ENCODE measurements around the gene PHACTR3. TPM values are rescaled to one million over a fixed set of nuclear protein-coding genes. Genes with fewer than 3 reads are reported as not detected.

PHACTR3 gene
- total RNA-seq, 1 donor from 2014 or later = 2.1 TPM

DNA sequence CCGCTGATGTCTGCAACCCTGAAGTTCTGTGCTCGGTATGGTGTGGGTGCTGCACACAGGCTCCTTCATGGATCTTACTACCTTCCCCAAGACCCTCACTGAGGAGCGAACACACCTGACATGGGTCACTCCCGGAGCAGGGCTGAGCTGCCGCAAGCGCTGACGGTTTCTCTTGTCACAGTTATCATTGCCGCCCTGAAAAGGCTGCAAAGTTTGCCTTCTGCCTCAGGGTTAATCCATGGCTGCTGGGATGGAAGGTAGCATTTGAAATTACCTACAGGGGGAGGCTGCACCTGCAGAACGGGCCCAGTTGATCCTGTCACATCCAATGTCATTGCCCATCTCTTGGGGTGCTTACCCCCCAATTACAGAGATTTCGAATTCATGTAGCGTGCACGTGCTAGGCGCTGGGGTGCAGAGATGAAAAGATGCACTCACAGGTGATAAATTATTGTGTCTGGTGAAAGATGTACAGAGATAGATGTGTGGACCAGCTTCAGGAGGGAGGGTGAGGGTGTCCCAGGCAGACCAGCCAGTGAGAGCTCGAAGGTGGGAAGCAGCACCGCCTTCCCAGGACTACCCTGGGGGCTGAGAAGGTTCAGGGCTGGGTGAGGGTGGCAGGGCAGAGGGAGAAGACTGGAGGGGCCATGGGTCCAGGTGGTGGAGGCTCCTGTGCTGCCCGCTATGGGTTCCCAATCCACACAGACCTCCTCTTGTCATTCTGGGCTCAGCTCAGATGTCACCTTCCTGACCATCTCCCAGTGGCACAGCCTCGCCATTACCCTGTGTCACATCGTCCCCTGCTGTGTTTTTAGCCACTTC is 209.0 kb downstream of the PHACTR3 start:
- TF ChIP-seq, protein P1, sequence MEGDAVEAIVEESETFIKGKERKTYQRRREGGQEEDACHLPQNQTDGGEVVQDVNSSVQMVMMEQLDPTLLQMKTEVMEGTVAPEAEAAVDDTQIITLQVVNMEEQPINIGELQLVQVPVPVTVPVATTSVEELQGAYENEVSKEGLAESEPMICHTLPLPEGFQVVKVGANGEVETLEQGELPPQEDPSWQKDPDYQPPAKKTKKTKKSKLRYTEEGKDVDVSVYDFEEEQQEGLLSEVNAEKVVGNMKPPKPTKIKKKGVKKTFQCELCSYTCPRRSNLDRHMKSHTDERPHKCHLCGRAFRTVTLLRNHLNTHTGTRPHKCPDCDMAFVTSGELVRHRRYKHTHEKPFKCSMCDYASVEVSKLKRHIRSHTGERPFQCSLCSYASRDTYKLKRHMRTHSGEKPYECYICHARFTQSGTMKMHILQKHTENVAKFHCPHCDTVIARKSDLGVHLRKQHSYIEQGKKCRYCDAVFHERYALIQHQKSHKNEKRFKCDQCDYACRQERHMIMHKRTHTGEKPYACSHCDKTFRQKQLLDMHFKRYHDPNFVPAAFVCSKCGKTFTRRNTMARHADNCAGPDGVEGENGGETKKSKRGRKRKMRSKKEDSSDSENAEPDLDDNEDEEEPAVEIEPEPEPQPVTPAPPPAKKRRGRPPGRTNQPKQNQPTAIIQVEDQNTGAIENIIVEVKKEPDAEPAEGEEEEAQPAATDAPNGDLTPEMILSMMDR (conservative IDR thresholded peaks at IDR 0.05) = no peak
- no peak overlapping the region for H3K27ac Mint-ChIP-seq
- no peaks in the 10 kb centered on the region for H3K9me3 Mint-ChIP-seq
- no peaks in the 10 kb centered on the region for H3K36me3 Mint-ChIP-seq
- no peak overlapping the region for H3K4me3 Mint-ChIP-seq
- no peak for DNase-seq (ENCODE audit: extremely low spot score, unreplicated experiment)
- H3K4me1 Mint-ChIP-seq (ENCODE audit: unreplicated experiment) = peaks cover 5% of the 10 kb centered on the region
- H3K27me3 Mint-ChIP-seq = peaks cover 18% of the 10 kb centered on the region

DNA sequence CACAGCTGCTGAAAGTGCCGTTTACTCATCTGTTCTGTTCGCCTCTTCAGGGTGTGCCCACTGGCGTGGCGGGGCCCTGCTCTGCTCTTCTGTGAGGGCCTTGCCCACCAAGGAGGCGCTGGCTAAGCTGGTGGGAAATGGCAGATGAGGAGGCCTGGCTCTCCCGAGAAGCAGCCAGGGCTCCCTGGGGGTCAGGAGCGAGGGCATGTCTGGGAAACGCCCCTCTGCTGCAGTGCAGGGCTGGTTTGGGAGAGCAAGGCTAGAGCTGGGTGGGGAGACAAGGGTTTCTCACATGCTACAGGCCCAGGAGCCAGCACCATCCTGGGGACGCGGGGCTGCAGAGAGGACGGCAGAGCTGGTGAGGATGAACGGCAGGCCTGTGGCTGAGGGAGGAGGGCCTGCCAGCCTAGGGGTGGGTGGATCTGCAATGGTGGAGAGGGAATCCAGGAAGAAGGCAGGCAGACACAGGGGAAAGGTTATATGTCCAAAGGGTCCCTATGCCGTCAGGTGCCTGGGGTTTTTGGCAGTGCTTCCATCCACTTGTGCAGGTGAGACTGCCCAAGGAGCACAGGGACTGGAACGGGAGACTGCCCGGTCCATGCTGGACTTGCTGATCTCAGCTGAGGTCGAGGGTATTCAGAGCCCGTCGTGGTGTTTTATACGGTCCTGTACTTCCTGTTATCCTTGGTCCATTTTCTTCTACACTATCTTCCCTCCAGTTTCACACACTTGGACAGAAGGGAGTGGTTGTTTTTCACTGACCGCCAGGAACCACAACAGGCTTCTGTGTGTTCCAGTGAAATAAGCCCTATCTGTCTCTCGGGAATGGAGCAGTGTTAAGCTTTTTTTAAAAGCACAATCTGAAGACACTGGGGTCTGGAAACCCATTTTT is 209.9 kb downstream of the PHACTR3 start:
- no peaks in the 10 kb centered on the region for H3K9me3 Mint-ChIP-seq
- DNase-seq (ENCODE audit: extremely low spot score, unreplicated experiment) = no peak
- H3K27ac Mint-ChIP-seq = no peak overlapping the region
- TF ChIP-seq, protein P1 (conservative IDR thresholded peaks at IDR 0.05) = no peak
- H3K27me3 Mint-ChIP-seq = peaks cover 18% of the 10 kb centered on the region
- no peak overlapping the region for H3K4me3 Mint-ChIP-seq
- no peaks in the 10 kb centered on the region for H3K36me3 Mint-ChIP-seq
- peaks cover 5% of the 10 kb centered on the region for H3K4me1 Mint-ChIP-seq (ENCODE audit: unreplicated experiment)

DNA sequence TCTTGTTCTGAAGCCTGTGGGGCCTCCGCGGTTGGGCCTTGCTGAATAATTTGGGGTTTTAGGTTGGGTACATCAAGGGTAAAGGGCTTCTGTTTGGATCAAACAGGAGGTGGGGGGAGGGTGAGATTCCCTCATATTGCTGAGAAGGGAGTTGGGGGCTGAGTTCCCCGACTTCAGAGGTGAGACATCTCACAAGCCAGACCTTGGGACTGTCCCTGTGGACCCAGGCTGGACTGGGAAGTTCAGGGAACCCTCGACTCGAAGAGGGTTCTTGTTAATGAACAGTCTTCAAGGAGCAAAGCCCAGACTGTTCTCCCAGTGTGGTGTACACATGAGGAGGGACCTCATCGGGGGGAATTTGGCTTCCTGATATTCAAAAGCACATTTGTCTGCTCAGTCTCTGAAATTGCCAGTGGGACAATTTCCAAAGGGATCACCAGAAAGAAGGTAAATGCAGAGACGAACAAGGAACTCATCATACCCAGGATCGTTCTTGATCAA is 210.6 kb downstream of the PHACTR3 start:
- Mint-ChIP-seq H3K36me3 (no peaks in the 10 kb centered on the region), H3K9me3 (no peaks in the 10 kb centered on the region), H3K27ac (no peak overlapping the region), H3K4me3 (no peak overlapping the region), H3K27me3 (peaks cover 18% of the 10 kb centered on the region), H3K4me1 (ENCODE audit: unreplicated experiment) (peaks cover 5% of the 10 kb centered on the region)
- TF ChIP-seq, protein P1 (conservative IDR thresholded peaks at IDR 0.05) = no peak
- DNase-seq (ENCODE audit: extremely low spot score, unreplicated experiment) = no peak

DNA sequence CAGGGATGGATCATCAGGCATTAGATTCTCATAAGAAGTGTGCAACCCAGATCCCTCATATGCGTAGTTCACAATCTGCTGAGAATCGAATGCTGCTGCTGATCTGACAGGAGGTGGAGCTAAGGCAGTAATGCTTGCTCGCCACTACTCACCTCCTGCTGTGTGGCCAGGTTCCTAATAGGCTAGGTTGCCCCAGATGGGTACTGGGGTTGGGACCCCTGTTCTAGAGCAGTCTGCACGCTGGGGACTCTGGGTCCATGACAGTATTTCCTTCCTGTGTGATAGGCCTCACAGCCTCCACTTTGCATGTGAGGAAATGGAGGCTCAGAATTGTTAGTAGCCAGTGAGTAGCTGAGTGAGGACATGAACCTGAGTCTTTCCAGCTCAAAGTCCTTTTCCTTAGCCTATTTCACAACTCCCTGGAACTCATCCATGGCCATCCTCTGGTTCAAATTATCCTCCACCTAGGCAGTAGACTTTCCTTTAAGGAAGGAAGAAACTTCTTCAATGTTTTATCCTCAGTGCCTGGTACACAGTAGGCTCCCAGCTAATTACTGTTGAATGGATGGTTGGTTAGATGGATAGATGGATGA is 211.9 kb downstream of the PHACTR3 start:
- TF ChIP-seq, protein P1 (conservative IDR thresholded peaks at IDR 0.05) = no peak
- DNase-seq (ENCODE audit: extremely low spot score, unreplicated experiment) = no peak
- H3K4me1 Mint-ChIP-seq (ENCODE audit: unreplicated experiment) = no peaks in the 10 kb centered on the region
- H3K36me3 Mint-ChIP-seq = no peaks in the 10 kb centered on the region
- H3K27ac Mint-ChIP-seq = no peak overlapping the region
- H3K27me3 Mint-ChIP-seq = peaks cover 22% of the 10 kb centered on the region
- H3K4me3 Mint-ChIP-seq = no peak overlapping the region
- H3K9me3 Mint-ChIP-seq = no peaks in the 10 kb centered on the region

DNA sequence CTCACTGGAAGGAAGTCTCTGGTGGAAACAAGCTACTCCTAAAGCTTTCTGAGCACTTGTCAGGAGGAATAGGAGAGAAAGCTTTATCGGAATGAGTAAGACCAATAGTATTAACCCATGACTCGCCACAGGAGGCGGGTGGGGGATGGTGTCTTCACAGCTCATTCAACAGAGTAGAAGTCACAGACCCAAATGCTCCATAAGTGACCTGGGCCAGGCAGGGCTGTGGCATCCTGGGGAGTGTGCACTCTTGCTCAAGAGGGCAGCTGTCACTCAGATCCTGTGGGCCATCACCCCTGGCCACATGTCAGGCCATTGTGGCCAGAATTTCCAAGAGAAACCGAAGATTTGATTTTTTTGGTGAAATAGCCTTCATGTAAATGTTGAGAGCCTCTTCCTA is 213.1 kb downstream of the PHACTR3 start:
- H3K4me3 Mint-ChIP-seq = no peak overlapping the region
- no peaks in the 10 kb centered on the region for H3K36me3 Mint-ChIP-seq
- TF ChIP-seq, protein P1 (conservative IDR thresholded peaks at IDR 0.05) = no peak
- no peak for DNase-seq (ENCODE audit: extremely low spot score, unreplicated experiment)
- H3K9me3 Mint-ChIP-seq = no peaks in the 10 kb centered on the region
- no peak overlapping the region for H3K27ac Mint-ChIP-seq
- H3K4me1 Mint-ChIP-seq (ENCODE audit: unreplicated experiment) = no peaks in the 10 kb centered on the region
- peaks cover 21% of the 10 kb centered on the region for H3K27me3 Mint-ChIP-seq
